HepG2 (cell line): ENCODE results near the gene CABLES1. TPM values are rescaled to one million over a fixed set of nuclear protein-coding genes. Genes with fewer than 3 reads are reported as not detected.

Source experiments
- CEBPG ChIP-seq: IDR thresholded peaks from 2 replicates; pipeline ENCODE4 v1.6.1; 2016
- EP300 ChIP-seq, 3 experiments: sonication (generic) in 1 of 3; formaldehyde crosslinking in 1 of 3; IDR thresholded peaks; 2 replicates each; pipeline versions ENCODE4 v1.5.1 to v1.6.1; 2011 to 2020; ENCODE audit warnings: low read depth in 2 of 3, low read length in 2 of 3, borderline replicate concordance in 1 of 3, improper control_type of control experiment in 1 of 3, mild to moderate bottlenecking in 1 of 3, missing genetic modification reagents in 1 of 3, moderate library complexity in 1 of 3
- FOXK1 ChIP-seq: sonication (generic); formaldehyde crosslinking; IDR thresholded peaks from 2 replicates; pipeline ENCODE4 v1.4.0; 2020; ENCODE audit warnings: low read depth, missing genetic modification reagents, borderline replicate concordance
- HNRNPH1 ChIP-seq: fragments of 200-400 bp; formaldehyde crosslinking; optimal IDR thresholded peaks from 2 replicates; pipeline ENCODE3; 2017; ENCODE audit warnings: mild to moderate bottlenecking, low read depth, low read length
- KLF9 ChIP-seq: IDR thresholded peaks from 2 replicates; pipeline ENCODE4 v1.6.1; 2016; ENCODE audit warnings: low read depth
- MXI1 ChIP-seq: IDR thresholded peaks from 3 replicates; pipeline ENCODE4 v1.6.1; 2012; ENCODE audit warnings: low read depth, low read length, inconsistent platforms, borderline replicate concordance
- PATZ1 ChIP-seq: sonication (generic); formaldehyde crosslinking; IDR thresholded peaks from 2 replicates; pipeline ENCODE4 v1.4.0; 2020; ENCODE audit warnings: missing genetic modification reagents
- PAWR ChIP-seq: sonication (generic); formaldehyde crosslinking; IDR thresholded peaks from 2 replicates; pipeline ENCODE4 v1.4.0; 2020; ENCODE audit warnings: missing genetic modification reagents, mild to moderate bottlenecking, borderline replicate concordance
- RFXANK ChIP-seq: IDR thresholded peaks from 2 replicates; pipeline ENCODE4 v1.6.1; 2016
- SOX13 ChIP-seq, 3 experiments: fragments of 450-650 bp in 1 of 3; sonication (generic) in 1 of 3; formaldehyde crosslinking in 1 of 3; IDR thresholded peaks in 2 of 3; conservative IDR thresholded peaks in 1 of 3; 2 replicates each; pipeline versions ENCODE4 v1.5.0 to v1.6.1; 2016 to 2020; ENCODE audit warnings: antibody characterized with exemption in 1 of 3, mild to moderate bottlenecking in 1 of 3, missing compliant biosample characterization in 1 of 3, missing genetic modification reagents in 1 of 3, moderate library complexity in 1 of 3
- TFDP2 ChIP-seq: sonication (generic); formaldehyde crosslinking; IDR thresholded peaks from 2 replicates; pipeline ENCODE4 v1.4.0; 2020; ENCODE audit warnings: missing genetic modification reagents
- THRA ChIP-seq: sonication (generic); formaldehyde crosslinking; IDR thresholded peaks from 2 replicates; pipeline ENCODE4 v1.4.0; 2020; ENCODE audit warnings: missing genetic modification reagents, borderline replicate concordance
- ZNF503 ChIP-seq: sonication (generic); formaldehyde crosslinking; IDR thresholded peaks from 2 replicates; pipeline ENCODE4 v1.4.0; 2020; ENCODE audit warnings: missing genetic modification reagents
- polyA plus RNA-seq, 8 experiments: library from polyadenylated mRNA; depleted of rRNA in 3 of 8; stranded (reverse) in 7 of 8; unstranded in 1 of 8; fragments of >200 nt; fragmentation: Illumina TruSeq in 4 of 8; extraction: Trizol in 4 of 8; gene quantifications; 2 replicates each; pipeline versions ENCODE4 v1.2.1 to v1.2.3, GENCODE V29; 2011 to 2016; ENCODE audit warnings: low read depth in 4 of 8, missing spikeins in 1 of 8, mixed read lengths in 1 of 8; ENCODE audit not compliant: insufficient read depth in 1 of 8
- total RNA-seq, 5 experiments: library from RNA; depleted of rRNA; stranded (reverse); fragments of >200 nt; fragmentation: Illumina TruSeq; extraction: Trizol; gene quantifications; 2 replicates each; pipeline ENCODE4 v1.2.3, GENCODE V29; 2016; ENCODE audit warnings: low read depth in 1 of 5
- TF ChIP-seq, protein P1 (sequence below): IDR thresholded peaks from 2 replicates; pipeline ENCODE4 v1.6.1; 2018; ENCODE audit warnings: missing genetic modification reagents

CABLES1 gene
- total and polyA plus RNA-seq, 2 of the 13 experiments (the other 11 are each of a cell fraction or from before 2014, with no cell fraction given): 14.7 to 25.8 TPM

DNA sequence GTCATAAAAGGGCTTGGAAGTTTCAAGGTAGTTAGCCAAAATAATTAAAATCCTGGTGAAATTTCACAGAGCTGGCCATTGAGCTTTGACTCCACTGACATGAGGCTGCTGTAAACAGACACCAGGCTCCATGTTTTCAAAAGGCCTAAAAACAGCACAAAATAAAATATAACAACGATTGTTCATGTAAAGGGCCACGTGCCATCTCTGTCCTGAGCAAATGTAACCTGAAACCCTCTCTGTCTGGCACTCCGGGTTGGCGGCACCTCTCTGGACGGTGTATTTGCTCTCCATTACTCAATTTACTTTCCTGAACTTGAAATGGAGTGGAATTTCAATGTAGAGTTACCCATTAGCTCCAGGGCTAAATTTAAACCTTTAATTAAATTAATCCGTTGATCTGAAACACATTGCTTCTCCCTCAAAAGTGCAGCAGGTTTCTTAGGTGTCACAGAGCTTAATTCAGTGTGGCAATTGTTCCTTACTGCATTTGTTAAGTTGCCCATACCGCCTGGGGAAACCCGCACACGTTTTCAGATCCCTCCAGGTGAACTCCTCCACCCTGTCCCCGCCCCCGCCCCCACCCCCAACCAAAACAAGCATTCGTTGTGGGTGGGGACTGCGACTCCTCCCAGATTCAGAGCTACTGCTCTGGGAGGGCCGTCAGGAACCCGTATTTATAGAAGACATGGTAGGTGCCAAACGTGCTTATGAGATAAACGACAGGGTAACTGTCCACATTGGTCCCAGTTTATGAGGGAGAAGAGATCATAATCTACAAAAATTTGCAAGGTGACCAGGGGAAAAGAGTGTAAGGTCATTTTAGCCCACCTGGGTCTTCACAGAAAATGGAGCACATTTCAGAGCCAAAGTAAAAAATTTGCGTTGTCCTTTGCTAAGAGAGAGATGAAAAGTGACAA, 1.2 kb upstream of the CABLES1 start (continued):
- TF ChIP-seq PAWR (CRISPR knock-in tag) (no peak), KLF9 (CRISPR knock-in tag) (0 out of 2 replicates have a peak, but pooled peaks have one; percentile 11), PATZ1 (peak; percentile 56; the same call in 1 of the 2 replicates), SOX13 (IDR thresholded peaks at IDR 0.05) (0 out of 2 replicates have a peak, but pooled peaks have one; percentile 18), SOX13 (CRISPR knock-in tag; conservative IDR thresholded peaks at IDR 0.05 in 1 of 2, IDR thresholded peaks at IDR 0.05 in 1 of 2) (peak in 1 of 2 experiments; percentile 90; a peak in 2 of 4 replicates), MXI1 (peak; percentile 32; the same call in 1 of the 3 replicates), EP300 (IDR thresholded peaks at IDR 0.05; ENCODE audit: low read depth in 2 of 2, low read length in 2 of 2) (peak in 1 of 2 experiments; percentile 49; a peak in 1 of 4 replicates), EP300 (CRISPR knock-in tag; IDR thresholded peaks at IDR 0.05; ENCODE audit: borderline replicate concordance) (no peak; the same call in 1 of the 2 replicates), CEBPG (CRISPR knock-in tag) (peak; percentile 67), TFDP2 (CRISPR knock-in tag) (peak; percentile 35; the same call in 1 of the 2 replicates), ZNF503 (CRISPR knock-in tag) (peak; percentile 33), THRA (CRISPR knock-in tag) (peak; percentile 23; the same call in 1 of the 2 replicates), RFXANK (CRISPR knock-in tag) (0 out of 2 replicates have a peak, but pooled peaks have one; percentile 23), FOXK1 (CRISPR knock-in tag) (peak; percentile 62; the same call in 1 of the 2 replicates), HNRNPH1 (no peak)
- TF ChIP-seq, protein P1, sequence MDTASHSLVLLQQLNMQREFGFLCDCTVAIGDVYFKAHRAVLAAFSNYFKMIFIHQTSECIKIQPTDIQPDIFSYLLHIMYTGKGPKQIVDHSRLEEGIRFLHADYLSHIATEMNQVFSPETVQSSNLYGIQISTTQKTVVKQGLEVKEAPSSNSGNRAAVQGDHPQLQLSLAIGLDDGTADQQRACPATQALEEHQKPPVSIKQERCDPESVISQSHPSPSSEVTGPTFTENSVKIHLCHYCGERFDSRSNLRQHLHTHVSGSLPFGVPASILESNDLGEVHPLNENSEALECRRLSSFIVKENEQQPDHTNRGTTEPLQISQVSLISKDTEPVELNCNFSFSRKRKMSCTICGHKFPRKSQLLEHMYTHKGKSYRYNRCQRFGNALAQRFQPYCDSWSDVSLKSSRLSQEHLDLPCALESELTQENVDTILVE (CRISPR knock-in tag): no peak
